ENCODE results near the gene NPAS3.
"Not testable (repeated sequence)": the region's sequence is repeated elsewhere in the genome, so short reads cannot be mapped to it uniquely, and the experiment has no call there.

The NPAS3 gene

DNA sequence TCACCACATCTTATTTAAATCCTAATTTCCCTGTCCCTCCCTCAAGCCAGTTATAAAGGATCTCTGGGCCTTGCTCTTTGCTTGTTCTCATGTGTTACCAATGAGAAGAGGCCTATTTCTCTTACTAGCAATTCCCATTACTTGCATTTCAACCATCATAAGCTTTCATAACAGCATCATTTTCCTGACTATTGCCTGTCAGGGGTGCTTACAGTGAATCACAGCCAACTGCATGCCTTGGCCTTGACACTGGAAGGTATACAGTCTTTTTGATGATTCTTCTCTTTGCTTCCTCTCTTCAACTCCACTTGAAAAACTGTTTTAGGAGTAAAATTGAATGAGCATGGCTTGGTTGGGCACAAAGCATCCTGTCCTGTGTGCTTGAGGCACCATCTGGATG lies 127.0 kb downstream of the NPAS3 start:
- in situ Hi-C loops (cut with HindIII; ENCODE audit: low sequenced_read_pairs) = no loop called here

DNA sequence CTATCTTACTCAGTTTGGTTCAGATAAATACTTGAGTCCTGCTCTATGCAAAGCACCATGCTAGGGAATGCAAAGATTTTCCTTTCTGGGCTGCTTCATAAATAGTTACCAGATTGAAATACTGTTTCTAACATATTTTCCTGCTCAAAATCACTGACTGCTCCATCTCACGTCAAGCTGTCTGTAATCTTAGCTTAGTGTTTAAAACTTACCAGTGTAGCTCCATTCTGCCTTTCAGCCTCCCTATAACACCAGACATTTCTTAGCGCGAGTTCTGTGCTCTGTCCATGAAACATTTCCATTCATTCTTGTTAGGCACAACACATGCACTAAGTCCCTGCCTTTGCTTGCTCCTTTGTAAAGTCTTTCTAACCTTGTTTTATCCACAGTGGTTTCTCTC lies 129.4 kb downstream of the NPAS3 start:
- in situ Hi-C loops (cut with HindIII; ENCODE audit: low sequenced_read_pairs) = no loop called here

- in situ Hi-C loops (cut with HindIII; ENCODE audit: low sequenced_read_pairs) = no loop called here
Observed at GRCh38 chr14:33068626-33069025, 129.9 kb downstream of the NPAS3 start.

GRCh38 chr14:33070475-33070874 lies 131.8 kb downstream of the NPAS3 start:
- in situ Hi-C loops (cut with HindIII; ENCODE audit: low sequenced_read_pairs) = no loop called here

DNA sequence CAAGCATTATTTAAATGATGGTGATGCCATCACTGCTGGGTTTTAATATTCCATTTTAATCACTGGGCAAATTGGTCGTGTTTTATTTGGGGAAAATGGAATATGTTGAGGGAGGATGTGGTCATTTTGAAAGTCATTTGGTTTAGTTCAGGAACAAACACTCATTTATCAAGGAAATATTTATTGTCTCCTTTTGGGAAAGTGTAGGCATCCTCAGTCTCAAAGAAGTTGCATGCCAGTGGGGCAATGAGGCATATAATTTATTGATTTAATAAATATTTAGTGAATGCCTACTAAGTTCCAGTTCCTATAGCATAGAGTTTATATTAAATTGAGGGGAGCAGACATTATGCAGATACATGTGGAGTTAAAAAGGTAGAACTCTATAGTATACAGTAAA lies 134.3 kb downstream of the NPAS3 start:
- in situ Hi-C loops (cut with HindIII; ENCODE audit: low sequenced_read_pairs) = no loop called here

DNA sequence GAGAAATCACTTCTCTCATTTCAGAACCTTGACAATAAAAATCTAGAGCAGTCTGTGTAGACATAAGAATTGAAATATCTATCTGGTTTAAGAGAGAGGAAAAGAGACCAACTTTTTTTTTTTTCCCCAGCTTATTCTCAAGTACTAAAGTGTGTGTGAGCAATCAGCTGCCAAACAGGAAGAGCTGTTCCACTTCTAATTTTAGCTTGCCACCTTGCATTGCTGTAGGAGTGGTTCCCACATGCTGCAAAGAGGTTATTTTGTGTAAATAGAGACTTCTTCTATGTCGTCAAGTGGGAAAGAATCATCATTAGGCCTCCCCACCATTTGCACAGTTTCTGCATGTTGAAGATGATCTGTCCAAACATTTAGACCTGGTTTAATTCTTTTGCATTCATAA lies 142.6 kb downstream of the NPAS3 start:
- in situ Hi-C loops (cut with HindIII; ENCODE audit: low sequenced_read_pairs) = no loop called here

DNA sequence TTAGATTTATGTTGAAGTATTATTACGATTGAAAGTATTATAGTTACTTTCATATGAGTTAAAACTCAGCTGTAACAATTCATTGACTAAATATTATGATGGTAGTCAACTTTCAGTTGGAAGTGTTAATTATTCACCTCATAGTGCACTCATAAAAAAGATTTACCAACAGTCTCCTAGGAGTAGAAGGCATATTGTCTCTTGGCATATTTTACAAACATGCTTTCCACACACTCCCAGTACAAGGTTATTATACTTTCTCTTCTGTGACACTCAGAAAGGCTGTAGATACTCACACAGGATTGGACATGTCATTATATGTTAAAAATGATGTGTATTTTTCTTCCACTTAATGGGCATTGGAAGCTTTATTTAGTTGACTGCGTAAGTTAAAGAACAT lies 147.1 kb downstream of the NPAS3 start:
- in situ Hi-C loops (cut with HindIII; ENCODE audit: low sequenced_read_pairs) = no loop called here

DNA sequence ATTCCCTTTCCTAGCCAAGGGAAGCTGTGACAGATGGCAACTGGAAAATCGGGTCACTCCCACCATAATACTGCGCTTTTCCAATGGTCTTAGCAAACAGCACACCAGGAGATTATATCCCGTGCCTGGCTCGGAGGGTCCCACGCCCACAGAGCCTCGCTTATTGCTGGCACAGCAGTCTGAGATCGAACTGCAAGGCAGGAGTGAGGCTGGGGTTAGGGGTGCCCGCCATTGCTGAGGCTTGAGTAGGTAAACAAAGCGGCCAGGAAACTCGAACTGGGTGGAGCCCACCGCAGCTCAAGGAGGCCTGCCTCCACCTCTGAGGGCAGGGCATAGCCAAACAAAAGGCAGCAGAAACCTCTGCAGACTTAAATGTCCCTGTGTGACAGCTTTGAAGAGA lies 149.6 kb downstream of the NPAS3 start:
- in situ Hi-C loops (cut with HindIII; ENCODE audit: low sequenced_read_pairs) = not testable (repeated sequence)

- in situ Hi-C loops (cut with HindIII; ENCODE audit: low sequenced_read_pairs) = no loop called here
Observed at GRCh38 chr14:33098016-33098415, 159.3 kb downstream of the NPAS3 start.

- in situ Hi-C loops (cut with HindIII; ENCODE audit: low sequenced_read_pairs) = no loop called here
Observed at GRCh38 chr14:33103489-33103888, 164.8 kb downstream of the NPAS3 start.

DNA sequence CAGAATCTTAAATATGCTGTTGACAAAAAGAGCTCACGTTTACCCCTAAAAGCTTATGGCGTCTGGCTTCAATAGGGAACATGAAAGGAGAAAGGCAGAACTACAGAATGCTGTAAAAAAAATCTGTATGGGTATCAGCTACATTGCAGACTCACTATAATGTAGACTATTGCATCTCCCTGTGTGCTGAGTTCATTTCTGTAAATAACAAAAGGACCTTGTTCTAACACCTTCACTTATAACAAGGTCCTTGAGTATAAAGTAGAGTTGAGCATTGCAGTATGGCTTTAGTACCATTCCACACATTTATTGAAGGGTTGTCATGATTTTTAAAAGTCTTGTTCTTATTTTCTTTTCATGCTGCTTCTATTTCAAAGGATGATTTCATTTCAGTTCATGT lies 165.3 kb downstream of the NPAS3 start:
- in situ Hi-C loops (cut with HindIII; ENCODE audit: low sequenced_read_pairs) = no loop called here

- in situ Hi-C loops (cut with HindIII; ENCODE audit: low sequenced_read_pairs) = no loop called here
Observed at GRCh38 chr14:33110737-33111443, 172.2 kb downstream of the NPAS3 start.

DNA sequence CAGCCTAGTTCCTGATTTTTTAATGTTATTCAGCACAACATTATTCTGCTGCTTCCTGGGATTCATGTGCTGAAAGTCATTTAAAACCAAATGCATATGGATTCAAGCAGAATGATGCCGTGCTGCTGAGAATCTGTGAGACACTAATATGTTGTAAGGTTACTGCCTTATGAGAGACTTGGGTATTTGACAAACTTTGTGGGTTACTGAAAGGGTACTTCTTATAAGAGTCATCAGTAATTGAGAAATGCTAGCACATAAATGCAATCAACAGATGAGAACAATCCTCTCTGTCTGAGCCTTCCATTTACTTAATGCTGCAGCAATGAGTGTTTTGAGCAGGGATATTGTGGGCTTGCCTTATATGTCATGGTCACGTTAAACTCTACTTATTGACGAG lies 175.7 kb downstream of the NPAS3 start:
- in situ Hi-C loops (cut with HindIII; ENCODE audit: low sequenced_read_pairs) = no loop called here

DNA sequence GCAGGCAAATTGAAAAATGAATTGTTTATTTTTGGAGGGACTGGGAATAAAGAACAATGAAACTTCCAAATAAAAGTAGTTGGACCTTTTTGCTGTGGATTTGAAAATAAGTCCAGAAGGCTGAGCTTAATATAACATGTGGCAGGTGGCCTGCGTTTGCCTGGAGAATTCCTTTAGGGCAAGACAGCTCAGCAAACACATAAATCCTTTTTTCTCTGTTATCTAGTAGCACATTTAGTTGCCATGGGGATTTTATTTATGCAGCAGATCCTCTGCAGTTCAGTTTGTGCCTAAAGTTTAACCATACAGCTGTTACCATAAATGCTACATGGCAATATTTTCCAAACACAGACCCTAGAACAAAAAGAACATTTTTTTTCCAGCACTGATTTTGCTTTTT lies 180.0 kb downstream of the NPAS3 start:
- in situ Hi-C loops (cut with HindIII; ENCODE audit: low sequenced_read_pairs) = no loop called here

DNA sequence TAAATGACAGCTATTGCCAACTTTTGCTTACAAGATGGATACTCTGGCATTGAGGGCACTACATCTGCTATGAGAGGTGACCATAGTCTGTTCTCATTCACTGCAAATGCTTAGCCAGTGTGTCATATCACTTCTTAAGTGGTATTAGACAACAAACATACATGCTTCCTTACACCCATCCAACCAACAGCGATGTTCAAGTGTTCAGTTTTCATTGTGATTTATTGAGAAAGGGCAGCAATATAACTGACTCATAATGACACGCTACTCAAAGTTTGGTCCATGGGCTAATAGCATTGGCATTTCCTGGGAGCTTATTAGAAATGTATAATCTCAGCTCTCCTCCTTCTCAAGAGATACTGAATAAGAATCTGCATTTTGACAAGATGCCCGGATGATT lies 181.7 kb downstream of the NPAS3 start:
- in situ Hi-C loops (cut with HindIII; ENCODE audit: low sequenced_read_pairs) = loop anchor here (10.0 kb wide), 1 partner anchor 526 kb away; no protein-coding TSS in a partner anchor

DNA sequence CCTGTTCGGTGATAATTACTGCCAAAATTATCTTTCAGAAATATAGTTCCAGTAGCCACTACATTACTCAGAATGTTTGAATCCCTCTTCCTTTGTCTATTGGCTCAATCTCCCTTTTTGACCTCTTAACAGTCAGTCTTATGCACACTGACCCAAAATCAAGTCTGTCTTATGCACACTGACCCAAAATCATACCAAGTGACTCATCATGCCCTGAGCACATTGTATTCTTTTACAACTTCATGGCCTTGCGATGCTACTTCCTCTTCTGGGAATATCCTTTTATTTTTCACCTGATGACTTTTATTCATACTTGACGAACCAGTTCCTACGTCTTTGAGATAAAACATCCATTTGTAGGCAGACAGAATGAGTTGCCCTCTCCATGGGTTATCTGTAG lies 182.3 kb downstream of the NPAS3 start:
- in situ Hi-C loops (cut with HindIII; ENCODE audit: low sequenced_read_pairs) = loop anchor here (10.0 kb wide), 1 partner anchor 526 kb away; no protein-coding TSS in a partner anchor

- in situ Hi-C loops (cut with HindIII; ENCODE audit: low sequenced_read_pairs) = loop anchor here (10.0 kb wide), 1 partner anchor 528 kb away; no protein-coding TSS in a partner anchor
Observed at GRCh38 chr14:33123281-33123680, 184.6 kb downstream of the NPAS3 start.

- in situ Hi-C loops (cut with HindIII; ENCODE audit: low sequenced_read_pairs) = loop anchor here (10.0 kb wide), 1 partner anchor 532 kb away; no protein-coding TSS in a partner anchor
Observed at GRCh38 chr14:33126433-33126832, 187.8 kb downstream of the NPAS3 start.

DNA sequence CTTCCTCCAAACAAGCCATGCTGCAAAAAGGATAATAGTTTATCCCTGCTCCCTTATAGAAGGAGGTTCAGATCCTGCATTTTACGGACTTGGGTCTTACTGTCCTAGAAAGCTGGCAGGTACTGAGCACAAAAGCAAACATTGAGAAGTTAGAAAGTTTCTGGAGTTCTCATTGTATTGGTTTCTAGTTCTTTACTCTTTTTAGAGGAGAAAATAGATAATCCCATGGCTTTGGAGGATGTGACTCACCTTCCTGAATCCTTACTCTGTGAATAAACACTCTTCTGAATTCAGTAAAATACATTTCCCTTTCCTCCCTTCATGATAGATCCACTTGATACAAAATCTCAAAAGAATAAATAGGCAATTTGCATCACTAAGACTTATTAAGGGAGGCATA lies 188.9 kb downstream of the NPAS3 start:
- in situ Hi-C loops (cut with HindIII; ENCODE audit: low sequenced_read_pairs) = loop anchor here (10.0 kb wide), 1 partner anchor 533 kb away; no protein-coding TSS in a partner anchor

DNA sequence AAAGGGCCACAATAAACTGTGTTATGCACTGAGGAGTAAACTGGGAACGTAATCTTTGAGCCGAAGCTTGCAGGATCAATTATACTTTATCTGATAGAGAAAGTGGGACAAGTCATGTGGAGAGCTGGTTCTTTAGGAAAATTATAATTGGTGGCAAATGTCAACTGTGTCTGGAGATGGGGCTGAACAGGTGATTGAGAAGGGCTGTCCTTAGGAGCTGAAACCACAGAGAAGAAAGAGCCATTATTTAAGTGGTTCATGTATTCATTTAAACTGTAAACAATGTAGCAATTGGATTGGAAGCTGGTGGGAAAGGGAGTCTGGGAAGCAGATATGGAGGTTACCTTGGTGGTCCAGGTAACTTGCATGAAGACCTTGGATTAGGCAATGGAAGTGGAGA lies 193.1 kb downstream of the NPAS3 start:
- in situ Hi-C loops (cut with HindIII; ENCODE audit: low sequenced_read_pairs) = no loop called here

DNA sequence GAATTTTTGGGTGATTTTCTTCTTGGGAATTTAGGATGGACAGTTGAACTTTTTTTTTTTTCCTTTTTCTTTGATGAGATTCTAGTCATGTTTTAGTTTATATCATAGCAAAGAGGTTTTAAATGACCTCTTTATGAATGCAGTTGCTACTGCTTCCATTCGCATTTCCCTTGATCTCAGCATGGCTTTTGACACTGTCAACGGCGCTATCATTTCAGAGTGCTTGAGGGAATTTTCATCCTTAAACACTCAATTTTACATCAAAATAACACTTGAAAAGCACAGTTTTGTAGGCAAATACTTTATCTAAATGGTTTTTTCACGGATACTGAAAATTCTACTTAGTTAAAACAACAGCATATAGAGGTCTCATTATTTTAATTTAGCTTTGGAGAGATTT lies 195.5 kb downstream of the NPAS3 start:
- in situ Hi-C loops (cut with HindIII; ENCODE audit: low sequenced_read_pairs) = no loop called here

DNA sequence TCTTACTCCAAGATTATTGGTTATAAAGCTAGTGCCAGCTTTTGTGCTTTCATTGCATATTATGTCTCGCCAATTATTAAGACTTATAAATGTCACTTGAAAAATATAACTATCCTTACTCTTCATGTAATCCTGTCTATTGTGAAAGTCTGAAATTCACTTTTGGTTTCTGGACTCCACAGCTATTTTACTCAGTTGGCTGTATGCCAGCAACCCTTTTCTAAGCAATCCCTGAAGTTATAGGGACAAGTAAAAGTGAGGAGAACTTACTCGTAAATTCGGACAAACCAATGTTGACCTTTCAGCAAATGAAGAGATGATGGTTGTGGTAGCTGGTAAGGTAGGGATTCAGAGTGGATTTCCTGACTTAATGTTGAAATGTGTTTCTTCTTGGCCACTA lies 196.3 kb downstream of the NPAS3 start:
- in situ Hi-C loops (cut with HindIII; ENCODE audit: low sequenced_read_pairs) = no loop called here
